ENCODE measurements around the gene ZC3H12D. TPM values are rescaled to one million over a fixed set of nuclear protein-coding genes. Genes with fewer than 3 reads are reported as not detected.

The ZC3H12D gene
- total and polyA plus RNA-seq, 2 donors (not counting 1 experiment from before 2014, with no cell fraction given): 63.1 to 190 TPM

DNA sequence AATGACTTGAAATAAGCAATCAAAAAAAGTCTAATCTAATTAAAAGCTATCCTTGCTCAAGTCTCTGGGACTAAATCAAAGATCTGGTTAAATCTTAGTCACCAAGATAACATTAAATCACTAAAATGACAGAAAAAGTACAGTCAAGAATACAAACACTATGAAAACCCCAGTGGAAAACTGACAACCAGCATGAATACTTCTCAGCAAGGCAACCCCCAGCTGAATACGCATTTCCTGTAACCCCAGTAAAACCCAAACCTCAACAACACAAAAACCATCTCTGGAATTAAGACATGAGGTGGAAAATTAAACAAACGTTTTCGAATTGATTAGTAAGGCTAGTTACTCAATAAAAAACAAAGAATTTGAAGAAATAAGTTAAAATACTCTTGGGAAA lies 23.7 kb upstream of the ZC3H12D start:
- Mint-ChIP-seq H3K27ac (peak overlapping the region; percentile 41), H3K4me1 (peaks cover 14% of the 10 kb centered on the region), H3K27me3 (no peaks in the 10 kb centered on the region), H3K4me3 (no peak overlapping the region), H3K9me3 (ENCODE audit: insufficient read depth) (no peaks in the 10 kb centered on the region)
- no peak overlapping the region for H3K27ac ChIP-seq (ENCODE audit: low read length in 2 of 2)
- H3K4me2 ChIP-seq (replicated peaks; ENCODE audit: low read depth, low read length, poor library complexity, severe bottlenecking): no peak overlapping the region
- WGBS (ENCODE audit: insufficient coverage): no CpG with 5 or more reads among the region's 3 CpGs
- no peak for DNase-seq
- no peaks in the 10 kb centered on the region for H3K79me2 ChIP-seq (ENCODE audit: control insufficient read depth, insufficient read depth, low read length)
- no peaks in the 10 kb centered on the region for H3K9me3 ChIP-seq (ENCODE audit: control extremely low read depth in 1 of 3, control insufficient read depth in 2 of 3, insufficient read depth in 1 of 3, low read length in 2 of 3)
- ATAC-seq (ENCODE audit: low read depth): no peak
- H3K4me1 ChIP-seq (ENCODE audit: control insufficient read depth in 2 of 2, insufficient read depth in 2 of 2, low read length in 2 of 2): no peaks in the 10 kb centered on the region
- H3K36me3 ChIP-seq (replicated peaks in 1 of 2; ENCODE audit: control extremely low read depth in 1 of 2, control insufficient read depth in 1 of 2, extremely low read depth in 1 of 2, insufficient read depth in 2 of 2, low read length in 1 of 2): peaks cover 13 to 27% of the 10 kb centered on the region in 2 experiments
- no peaks in the 10 kb centered on the region for H4K20me1 ChIP-seq (ENCODE audit: control insufficient read depth, insufficient read depth, low read length, poor library complexity, severe bottlenecking)
- ChIA-PET POLR2A (interaction anchor here (0.6 to 0.9 kb wide), 3 partner anchors 18 to 24 kb away, joined by 3 to 10 read pairs (median 7); partner anchors contain the start of gene ZC3H12D), CTCF (interaction anchor here (1.3 to 2.4 kb wide), 4 partner anchors 8 to 76 kb away, joined by 4 to 15 read pairs (median 7); no protein-coding TSS in a partner anchor)
- no peak overlapping the region for H2AFZ ChIP-seq (ENCODE audit: insufficient read depth, low read depth, low read length, poor library complexity, severe bottlenecking)
- TF ChIP-seq, protein P1, sequence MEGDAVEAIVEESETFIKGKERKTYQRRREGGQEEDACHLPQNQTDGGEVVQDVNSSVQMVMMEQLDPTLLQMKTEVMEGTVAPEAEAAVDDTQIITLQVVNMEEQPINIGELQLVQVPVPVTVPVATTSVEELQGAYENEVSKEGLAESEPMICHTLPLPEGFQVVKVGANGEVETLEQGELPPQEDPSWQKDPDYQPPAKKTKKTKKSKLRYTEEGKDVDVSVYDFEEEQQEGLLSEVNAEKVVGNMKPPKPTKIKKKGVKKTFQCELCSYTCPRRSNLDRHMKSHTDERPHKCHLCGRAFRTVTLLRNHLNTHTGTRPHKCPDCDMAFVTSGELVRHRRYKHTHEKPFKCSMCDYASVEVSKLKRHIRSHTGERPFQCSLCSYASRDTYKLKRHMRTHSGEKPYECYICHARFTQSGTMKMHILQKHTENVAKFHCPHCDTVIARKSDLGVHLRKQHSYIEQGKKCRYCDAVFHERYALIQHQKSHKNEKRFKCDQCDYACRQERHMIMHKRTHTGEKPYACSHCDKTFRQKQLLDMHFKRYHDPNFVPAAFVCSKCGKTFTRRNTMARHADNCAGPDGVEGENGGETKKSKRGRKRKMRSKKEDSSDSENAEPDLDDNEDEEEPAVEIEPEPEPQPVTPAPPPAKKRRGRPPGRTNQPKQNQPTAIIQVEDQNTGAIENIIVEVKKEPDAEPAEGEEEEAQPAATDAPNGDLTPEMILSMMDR (IDR thresholded peaks at IDR 0.05): no peak
- TF ChIP-seq EZH2 (IDR thresholded peaks at IDR 0.05; ENCODE audit: borderline replicate concordance, insufficient read depth, low read depth, low read length, poor library complexity, severe bottlenecking): no peak
- intact Hi-C loops (cut with micrococcal nuclease): no loop called here
- no peaks in the 10 kb centered on the region for H3K27me3 ChIP-seq (replicated peaks in 1 of 4; ENCODE audit: control extremely low read depth in 1 of 4, control insufficient read depth in 3 of 4, insufficient read depth in 4 of 4, low read length in 3 of 4)
- H3K4me3 ChIP-seq (ENCODE audit: control extremely low read depth in 1 of 5, extremely low read depth in 1 of 5, insufficient read depth in 1 of 5, low read depth in 2 of 5, low read length in 4 of 5): no peak overlapping the region
- H3K9ac ChIP-seq (ENCODE audit: low read length): no peak overlapping the region

DNA sequence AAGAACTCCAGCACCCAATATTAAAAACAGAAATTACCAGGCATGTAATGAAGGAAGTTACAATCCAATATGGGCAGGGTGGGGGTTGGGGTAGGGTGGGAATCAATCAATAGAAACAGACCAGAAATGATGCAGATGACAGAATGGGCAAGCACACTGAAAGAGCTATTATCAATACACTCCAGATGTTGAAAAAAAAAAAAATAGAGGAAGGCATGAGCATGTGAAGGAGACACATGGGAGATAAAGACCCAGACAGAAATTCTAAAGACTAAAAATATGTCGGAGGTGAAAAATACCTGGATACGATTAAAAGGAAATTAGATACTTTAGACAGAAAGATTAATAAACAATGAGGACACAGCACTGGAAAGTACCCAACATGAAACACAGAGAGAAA lies 19.1 kb upstream of the ZC3H12D start:
- H3K36me3 ChIP-seq (replicated peaks in 1 of 2; ENCODE audit: control extremely low read depth in 1 of 2, control insufficient read depth in 1 of 2, extremely low read depth in 1 of 2, insufficient read depth in 2 of 2, low read length in 1 of 2): peaks cover 8 to 22% of the 10 kb centered on the region in 2 experiments
- TF ChIP-seq, protein P1 (IDR thresholded peaks at IDR 0.05): no peak
- TF ChIP-seq EZH2 (IDR thresholded peaks at IDR 0.05; ENCODE audit: borderline replicate concordance, insufficient read depth, low read depth, low read length, poor library complexity, severe bottlenecking): no peak
- DNase-seq: no peak
- no peaks in the 10 kb centered on the region for H3K79me2 ChIP-seq (ENCODE audit: control insufficient read depth, insufficient read depth, low read length)
- Mint-ChIP-seq H3K4me1 (peaks cover 27% of the 10 kb centered on the region), H3K27me3 (no peaks in the 10 kb centered on the region), H3K27ac (peak overlapping the region; percentile 72), H3K9me3 (ENCODE audit: insufficient read depth) (no peaks in the 10 kb centered on the region), H3K4me3 (no peak overlapping the region)
- peak overlapping the region in 1 of 2 donors; percentile 52 for H3K27ac ChIP-seq (ENCODE audit: low read length in 2 of 2)
- intact Hi-C loops (cut with micrococcal nuclease): no loop called here
- WGBS (ENCODE audit: insufficient coverage): no CpG with 5 or more reads among the region's 2 CpGs
- no peak overlapping the region for H3K9ac ChIP-seq (ENCODE audit: low read length)
- CTCF ChIA-PET: interaction anchor here (1.0 to 2.5 kb wide), 7 partner anchors 12 to 72 kb away, joined by 4 to 14 read pairs (median 5); partner anchors contain the start of gene ZC3H12D
- no peaks in the 10 kb centered on the region for H3K9me3 ChIP-seq (ENCODE audit: control extremely low read depth in 1 of 3, control insufficient read depth in 2 of 3, insufficient read depth in 1 of 3, low read length in 2 of 3)
- no peak overlapping the region for H3K4me2 ChIP-seq (replicated peaks; ENCODE audit: low read depth, low read length, poor library complexity, severe bottlenecking)
- no peaks in the 10 kb centered on the region for H4K20me1 ChIP-seq (ENCODE audit: control insufficient read depth, insufficient read depth, low read length, poor library complexity, severe bottlenecking)
- no peak for ATAC-seq (ENCODE audit: low read depth)
- no peak overlapping the region for H2AFZ ChIP-seq (ENCODE audit: insufficient read depth, low read depth, low read length, poor library complexity, severe bottlenecking)
- POLR2A ChIA-PET: interaction anchor here (0.7 kb wide), 1 partner anchor 26 kb away, joined by 4 read pairs; no protein-coding TSS in a partner anchor
- H3K4me1 ChIP-seq (ENCODE audit: control insufficient read depth in 2 of 2, insufficient read depth in 2 of 2, low read length in 2 of 2): no peaks in the 10 kb centered on the region
- no peaks in the 10 kb centered on the region for H3K27me3 ChIP-seq (replicated peaks in 1 of 4; ENCODE audit: control extremely low read depth in 1 of 4, control insufficient read depth in 3 of 4, insufficient read depth in 4 of 4, low read length in 3 of 4)
- H3K4me3 ChIP-seq (ENCODE audit: control extremely low read depth in 1 of 5, extremely low read depth in 1 of 5, insufficient read depth in 1 of 5, low read depth in 2 of 5, low read length in 4 of 5): no peak overlapping the region

All from B cell (primary cell).